Transverse colon (tissue), 4 donors: Measurements from ENCODE around the gene ZNF236. TPM values are rescaled to one million over a fixed set of nuclear protein-coding genes. Genes with fewer than 3 reads are reported as not detected.

Experiments
- DNase-seq: peaks from one replicate; pipeline ENCODE4 v3.0.0-alpha.2; 2019
- H3K27ac ChIP-seq, 4 donors: fragments of 200-600 bp; sonication (generic); 2 replicates each; pipeline ENCODE4 v1.5.1; 2016 to 2018; ENCODE audit warnings: inconsistent platforms in 4 of 4
- H3K27me3 ChIP-seq: fragments of 200-600 bp; sonication (generic); 2 replicates; pipeline ENCODE4 v1.5.1; 2017; ENCODE audit warnings: inconsistent platforms
- H3K36me3 ChIP-seq, 4 donors: fragments of 200-600 bp; sonication (generic); 2 replicates each; pipeline ENCODE4 v1.5.1; 2017 to 2019; ENCODE audit warnings: inconsistent platforms in 4 of 4
- H3K4me1 ChIP-seq, 4 donors: fragments of 200-600 bp; sonication (generic); 2 replicates each; pipeline ENCODE4 v1.5.1; 2017 to 2020; ENCODE audit warnings: inconsistent platforms in 4 of 4
- H3K4me3 ChIP-seq, 4 donors: fragments of 200-600 bp; sonication (generic); 1 replicate in 1 of 4; 2 replicates in 3 of 4; pipeline versions ENCODE4 v1.5.1 to v1.6.1; 2017 to 2019; ENCODE audit warnings: inconsistent platforms in 4 of 4
- H3K9me3 ChIP-seq, 2 donors: fragments of 200-600 bp; sonication (generic); 2 replicates each; pipeline ENCODE4 v1.5.1; 2017 to 2019; ENCODE audit warnings: inconsistent platforms in 2 of 2
- CTCF ChIP-seq, 5 experiments: fragments of 200-600 bp in 3 of 5; fragments of 450-650 bp in 2 of 5; sonication (generic) in 3 of 5; IDR thresholded peaks; 1 replicate in 2 of 5; 2 replicates in 3 of 5; pipeline ENCODE4 v1.5.1; 2016 to 2017; ENCODE audit warnings: antibody characterized with exemption in 5 of 5, inconsistent platforms in 3 of 5, mild to moderate bottlenecking in 2 of 5, moderate library complexity in 1 of 5
- EP300 ChIP-seq: sonication (generic); formaldehyde crosslinking; IDR thresholded peaks from one replicate; pipeline ENCODE4 v1.6.1; 2017; ENCODE audit warnings: antibody characterized with exemption, low read depth
- POLR2A ChIP-seq: fragments of 450-650 bp; IDR thresholded peaks from one replicate; pipeline ENCODE4 v1.6.1; 2016; ENCODE audit warnings: antibody characterized with exemption, mild to moderate bottlenecking, moderate library complexity
- POLR2AphosphoS5 ChIP-seq, 3 donors: sonication (generic); formaldehyde crosslinking; IDR thresholded peaks; one replicate each; pipeline ENCODE4 v1.6.1; 2016; ENCODE audit warnings: antibody characterized with exemption in 3 of 3
- WGBS, 2 donors: methylation state at CpG; one replicate each; pipeline ENCODE4 v1.1.5; 2018; ENCODE audit warnings: low coverage in 1 of 2; 5-methylcytosine and 5-hydroxymethylcytosine counted together
- in situ Hi-C, 4 donors: fragments of 200-750 bp; cut with MboI; loops; one replicate each; pipeline versions ENCODE4 v1.15.0 to v1.15.1; 2017; ENCODE audit warnings: low sequenced_read_pairs in 3 of 4, low pct_ligation_motif_present in 1 of 4, low pct_unique_long_range_greater_than_20kb in 1 of 4
- intact Hi-C: fragments of 100-400 bp; cut with DNase I; formaldehyde crosslinking; loops from one replicate; pipeline ENCODE4 v1.15.1; 2023; ENCODE audit warnings: low total_unique reads
- total RNA-seq, 4 donors: library from RNA; depleted of rRNA; stranded (reverse); fragments of >200 nt; gene quantifications; one replicate each; pipeline ENCODE4 v1.1.0, GENCODE V29; 2016

ZNF236 gene
- total RNA-seq, 4 donors from 2014 or later = 18.3 to 82.8 (median 43.7) TPM

- Histone ChIP-seq H3K36me3 (no peaks in the 10 kb centered on the region), H3K9me3 (no peaks in the 10 kb centered on the region), H3K4me1 (peaks cover 5 to 25% (median 18%) of the 10 kb centered on the region in 4 donors), H3K27ac (peak overlapping the region; percentile 62 to 84 (median 76)), H3K4me3 (no peak overlapping the region), H3K27me3 (no peaks in the 10 kb centered on the region)
- in situ Hi-C loops = loop anchor here in 2 of 4 donors (25.0 kb wide), 3 partner anchors 165 to 685 kb away; partner anchors contain the start of gene ZNF236 (in 1 of the 2)
- 40 to 55% methylated on average over 3 to 11 of the region's 11 CpGs for WGBS, 2 donors
- TF ChIP-seq CTCF (IDR thresholded peaks at IDR 0.05) = no peak
- TF ChIP-seq EP300 = no peak
- intact Hi-C loops = no loop called here
- DNase-seq = no peak
These were observed 155.4 kb downstream of the ZNF236 start for GRCh38 chr18:76977684-76978232.

GRCh38 chr18:76978616-76979015, 156.3 kb downstream of the ZNF236 start:
- DNase-seq = peak; percentile 71
- Histone ChIP-seq H3K9me3 (no peaks in the 10 kb centered on the region), H3K27me3 (no peaks in the 10 kb centered on the region), H3K36me3 (no peaks in the 10 kb centered on the region), H3K4me3 (no peak overlapping the region), H3K27ac (peak overlapping the region; percentile 62 to 84 (median 76)), H3K4me1 (peaks cover 5 to 32% (median 21%) of the 10 kb centered on the region in 4 donors)
- in situ Hi-C loops (loop anchor here in 2 of 4 donors (25.0 kb wide), 3 partner anchors 166 to 684 kb away; partner anchors contain the start of gene ZNF236 (in 1 of the 2)), intact Hi-C loops (no loop called here)
- 51 to 60% methylated on average over 9 to 14 of the region's 14 CpGs for WGBS, 2 donors
- TF ChIP-seq POLR2A (peak; percentile 38), POLR2AphosphoS5 (IDR thresholded peaks at IDR 0.05) (peak in 2 of 3 donors; percentile 37), CTCF (IDR thresholded peaks at IDR 0.05) (no peak), EP300 (no peak)

- 92 to 97% methylated on average over 11 to 31 of the region's 31 CpGs for WGBS, 2 donors
- no peak overlapping the region for H3K4me3 ChIP-seq
- TF ChIP-seq CTCF (IDR thresholded peaks at IDR 0.05) (no peak), POLR2A (no peak), EP300 (no peak), POLR2AphosphoS5 (IDR thresholded peaks at IDR 0.05) (no peak)
- DNase-seq = no peak
- peaks cover 5 to 32% (median 21%) of the 10 kb centered on the region in 4 donors for H3K4me1 ChIP-seq
- H3K27ac ChIP-seq = peak overlapping the region in 2 of 4 donors; percentile 72 to 84
- H3K27me3 ChIP-seq = no peaks in the 10 kb centered on the region
- in situ Hi-C loops (loop anchor here in 2 of 4 donors (25.0 kb wide), 3 partner anchors 167 to 683 kb away; partner anchors contain the start of gene ZNF236 (in 1 of the 2)), intact Hi-C loops (no loop called here)
- no peaks in the 10 kb centered on the region for H3K36me3 ChIP-seq
- H3K9me3 ChIP-seq = no peaks in the 10 kb centered on the region
These were observed 156.9 kb downstream of the ZNF236 start for GRCh38 chr18:76979111-76979751.

GRCh38 chr18:76979906-76980305, 157.5 kb downstream of the ZNF236 start:
- Histone ChIP-seq H3K27me3 (no peaks in the 10 kb centered on the region), H3K27ac (no peak overlapping the region), H3K36me3 (no peaks in the 10 kb centered on the region), H3K9me3 (no peaks in the 10 kb centered on the region), H3K4me3 (no peak overlapping the region), H3K4me1 (peaks cover 5 to 32% (median 21%) of the 10 kb centered on the region in 4 donors)
- intact Hi-C loops (loop anchor here (5.0 kb wide), 1 partner anchor 178 kb away; no protein-coding TSS in a partner anchor), in situ Hi-C loops (loop anchor here in 3 of 4 donors (10.0 to 25.0 kb wide), 5 partner anchors 55 to 682 kb away; partner anchors contain the start of gene ZNF236 (in 1 of the 3))
- DNase-seq = no peak
- TF ChIP-seq EP300 (no peak), CTCF (IDR thresholded peaks at IDR 0.05) (no peak), POLR2AphosphoS5 (IDR thresholded peaks at IDR 0.05) (no peak), POLR2A (no peak)
- WGBS, 2 donors = 82 to 91% methylated on average over 3 to 17 of the region's 17 CpGs
